Measurements from ENCODE around the gene MYD88. TPM values are rescaled to one million over a fixed set of nuclear protein-coding genes. Genes with fewer than 3 reads are reported as not detected.

The MYD88 gene
- polyA plus RNA-seq, 2 of the 4 experiments (the other 2 are of a cell fraction), result 16.8 to 22.3 TPM

GRCh38 chr3:38119821-38120692 lies 18.4 kb upstream of the MYD88 start:
- POLR2A ChIA-PET, result no interaction called here
- ATAC-seq (no peak), DNase-seq (ENCODE audit: low read depth in 1 of 2, low spot score in 1 of 2) (no peak), FAIRE-seq (no peak)
- CTCF ChIA-PET, result interaction anchor here (0.8 to 1.7 kb wide), 8 partner anchors 9 to 265 kb away, joined by 3 to 6 read pairs (median 4); no protein-coding TSS in a partner anchor
- WGBS (ENCODE audit: missing lambda C conversion rate), result 97% methylated on average over 6 of the region's 7 CpGs
- Histone ChIP-seq H3K27ac (no peak overlapping the region), H3K9me3 (no peaks in the 10 kb centered on the region), H3K4me3 (no peak overlapping the region), H3K4me1 (no peaks in the 10 kb centered on the region), H3K4me2 (no peak overlapping the region)
- TF ChIP-seq SMC3 (IDR thresholded peaks at IDR 0.05), result no peak
- TF ChIP-seq, protein P1, sequence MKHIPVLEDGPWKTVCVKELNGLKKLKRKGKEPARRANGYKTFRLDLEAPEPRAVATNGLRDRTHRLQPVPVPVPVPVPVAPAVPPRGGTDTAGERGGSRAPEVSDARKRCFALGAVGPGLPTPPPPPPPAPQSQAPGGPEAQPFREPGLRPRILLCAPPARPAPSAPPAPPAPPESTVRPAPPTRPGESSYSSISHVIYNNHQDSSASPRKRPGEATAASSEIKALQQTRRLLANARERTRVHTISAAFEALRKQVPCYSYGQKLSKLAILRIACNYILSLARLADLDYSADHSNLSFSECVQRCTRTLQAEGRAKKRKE (CRISPR knock-in tag; IDR thresholded peaks at IDR 0.05; ENCODE audit: low read depth), result no peak
- TF ChIP-seq CHD4 (IDR thresholded peaks at IDR 0.05; ENCODE audit: borderline replicate concordance), result no peak
- no peak for TF ChIP-seq ZNF302 (CRISPR knock-in tag; IDR thresholded peaks at IDR 0.05)
- TF ChIP-seq HDAC2 (IDR thresholded peaks at IDR 0.05), result no peak
- no peak for TF ChIP-seq EHMT2 (IDR thresholded peaks at IDR 0.05; ENCODE audit: low read depth)
- no peak for TF ChIP-seq HOXA7 (CRISPR knock-in tag; IDR thresholded peaks at IDR 0.05)
- TF ChIP-seq NPAS2 (CRISPR knock-in tag; IDR thresholded peaks at IDR 0.05; ENCODE audit: borderline replicate concordance), result no peak
- TF ChIP-seq JUNB (IDR thresholded peaks at IDR 0.05), result no peak
- TF ChIP-seq, protein P2, sequence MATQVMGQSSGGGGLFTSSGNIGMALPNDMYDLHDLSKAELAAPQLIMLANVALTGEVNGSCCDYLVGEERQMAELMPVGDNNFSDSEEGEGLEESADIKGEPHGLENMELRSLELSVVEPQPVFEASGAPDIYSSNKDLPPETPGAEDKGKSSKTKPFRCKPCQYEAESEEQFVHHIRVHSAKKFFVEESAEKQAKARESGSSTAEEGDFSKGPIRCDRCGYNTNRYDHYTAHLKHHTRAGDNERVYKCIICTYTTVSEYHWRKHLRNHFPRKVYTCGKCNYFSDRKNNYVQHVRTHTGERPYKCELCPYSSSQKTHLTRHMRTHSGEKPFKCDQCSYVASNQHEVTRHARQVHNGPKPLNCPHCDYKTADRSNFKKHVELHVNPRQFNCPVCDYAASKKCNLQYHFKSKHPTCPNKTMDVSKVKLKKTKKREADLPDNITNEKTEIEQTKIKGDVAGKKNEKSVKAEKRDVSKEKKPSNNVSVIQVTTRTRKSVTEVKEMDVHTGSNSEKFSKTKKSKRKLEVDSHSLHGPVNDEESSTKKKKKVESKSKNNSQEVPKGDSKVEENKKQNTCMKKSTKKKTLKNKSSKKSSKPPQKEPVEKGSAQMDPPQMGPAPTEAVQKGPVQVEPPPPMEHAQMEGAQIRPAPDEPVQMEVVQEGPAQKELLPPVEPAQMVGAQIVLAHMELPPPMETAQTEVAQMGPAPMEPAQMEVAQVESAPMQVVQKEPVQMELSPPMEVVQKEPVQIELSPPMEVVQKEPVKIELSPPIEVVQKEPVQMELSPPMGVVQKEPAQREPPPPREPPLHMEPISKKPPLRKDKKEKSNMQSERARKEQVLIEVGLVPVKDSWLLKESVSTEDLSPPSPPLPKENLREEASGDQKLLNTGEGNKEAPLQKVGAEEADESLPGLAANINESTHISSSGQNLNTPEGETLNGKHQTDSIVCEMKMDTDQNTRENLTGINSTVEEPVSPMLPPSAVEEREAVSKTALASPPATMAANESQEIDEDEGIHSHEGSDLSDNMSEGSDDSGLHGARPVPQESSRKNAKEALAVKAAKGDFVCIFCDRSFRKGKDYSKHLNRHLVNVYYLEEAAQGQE (IDR thresholded peaks at IDR 0.05), result no peak
- no peak for TF ChIP-seq SREBF2 (IDR thresholded peaks at IDR 0.05)

- no peak overlapping the region for H3K27ac ChIP-seq
- TF ChIP-seq GATA3 (IDR thresholded peaks at IDR 0.05; ENCODE audit: borderline replicate concordance) (no peak), FOSB (CRISPR knock-in tag; IDR thresholded peaks at IDR 0.05) (no peak), USF2 (IDR thresholded peaks at IDR 0.05) (no peak), EP300 (IDR thresholded peaks at IDR 0.05) (no peak)
- 85% methylated on average over 11 of the region's 11 CpGs for WGBS (ENCODE audit: missing lambda C conversion rate)
- no peaks in the 10 kb centered on the region for H3K4me1 ChIP-seq
- FAIRE-seq (no peak), ATAC-seq (no peak), DNase-seq (ENCODE audit: low read depth in 1 of 2, low spot score in 1 of 2) (no peak)
- H3K4me3 ChIP-seq, result no peak overlapping the region
- no peaks in the 10 kb centered on the region for H3K9me3 ChIP-seq
- no peak overlapping the region for H3K4me2 ChIP-seq
- POLR2A ChIA-PET, result no interaction called here
- CTCF ChIA-PET, result interaction anchor here (1.2 to 1.7 kb wide), 3 partner anchors 8 to 117 kb away, joined by 5 to 6 read pairs (median 5); no protein-coding TSS in a partner anchor
These were observed 17.6 kb upstream of the MYD88 start for GRCh38 chr3:38120693-38121450.

GRCh38 chr3:38121451-38121831 lies 17.0 kb upstream of the MYD88 start:
- ChIA-PET POLR2A (no interaction called here), CTCF (interaction anchor here (1.5 kb wide), 1 partner anchor 12 kb away, joined by 5 read pairs; no protein-coding TSS in a partner anchor)
- WGBS (ENCODE audit: missing lambda C conversion rate), result 100% methylated on average over 5 of the region's 9 CpGs
- DNase-seq (ENCODE audit: low read depth in 1 of 2, low spot score in 1 of 2), result no peak
- Histone ChIP-seq H3K4me2 (no peak overlapping the region), H3K9me3 (no peaks in the 10 kb centered on the region), H3K4me1 (no peaks in the 10 kb centered on the region), H3K27ac (no peak overlapping the region), H3K4me3 (no peak overlapping the region)
- ATAC-seq, result no peak
- no peak for TF ChIP-seq EHMT2 (IDR thresholded peaks at IDR 0.05; ENCODE audit: low read depth)
- TF ChIP-seq POLR2AphosphoS2 (conservative IDR thresholded peaks at IDR 0.05; ENCODE audit: low read length), result no peak
- TF ChIP-seq HDAC2 (IDR thresholded peaks at IDR 0.05), result no peak
- no peak for TF ChIP-seq EP300 (IDR thresholded peaks at IDR 0.05)
- no peak for TF ChIP-seq HOXA7 (CRISPR knock-in tag; IDR thresholded peaks at IDR 0.05)
- TF ChIP-seq, protein P3, sequence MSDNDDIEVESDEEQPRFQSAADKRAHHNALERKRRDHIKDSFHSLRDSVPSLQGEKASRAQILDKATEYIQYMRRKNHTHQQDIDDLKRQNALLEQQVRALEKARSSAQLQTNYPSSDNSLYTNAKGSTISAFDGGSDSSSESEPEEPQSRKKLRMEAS (IDR thresholded peaks at IDR 0.05), result no peak
- TF ChIP-seq FOSB (CRISPR knock-in tag; IDR thresholded peaks at IDR 0.05), result no peak
- TF ChIP-seq RCOR1 (IDR thresholded peaks at IDR 0.05; ENCODE audit: low read depth, low read length), result no peak
- no peak for TF ChIP-seq POLR2A (IDR thresholded peaks at IDR 0.05; ENCODE audit: low read length)
- no peak for TF ChIP-seq HEYL (CRISPR knock-in tag; IDR thresholded peaks at IDR 0.05)
- no peak for TF ChIP-seq ELK1 (IDR thresholded peaks at IDR 0.05; ENCODE audit: low read depth, low read length)
- no peak for FAIRE-seq
